ENCODE measurements around the gene SPPL2B. TPM values are rescaled to one million over a fixed set of nuclear protein-coding genes. Genes with fewer than 3 reads are reported as not detected.
A peak's percentile ranks its signal among the peaks of the same experiment; 100 is the strongest.
"Not testable (repeated sequence)": the region's sequence is repeated elsewhere in the genome, so short reads cannot be mapped to it uniquely, and the experiment has no call there.

The SPPL2B gene, protein sequence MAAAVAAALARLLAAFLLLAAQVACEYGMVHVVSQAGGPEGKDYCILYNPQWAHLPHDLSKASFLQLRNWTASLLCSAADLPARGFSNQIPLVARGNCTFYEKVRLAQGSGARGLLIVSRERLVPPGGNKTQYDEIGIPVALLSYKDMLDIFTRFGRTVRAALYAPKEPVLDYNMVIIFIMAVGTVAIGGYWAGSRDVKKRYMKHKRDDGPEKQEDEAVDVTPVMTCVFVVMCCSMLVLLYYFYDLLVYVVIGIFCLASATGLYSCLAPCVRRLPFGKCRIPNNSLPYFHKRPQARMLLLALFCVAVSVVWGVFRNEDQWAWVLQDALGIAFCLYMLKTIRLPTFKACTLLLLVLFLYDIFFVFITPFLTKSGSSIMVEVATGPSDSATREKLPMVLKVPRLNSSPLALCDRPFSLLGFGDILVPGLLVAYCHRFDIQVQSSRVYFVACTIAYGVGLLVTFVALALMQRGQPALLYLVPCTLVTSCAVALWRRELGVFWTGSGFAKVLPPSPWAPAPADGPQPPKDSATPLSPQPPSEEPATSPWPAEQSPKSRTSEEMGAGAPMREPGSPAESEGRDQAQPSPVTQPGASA
- 10 to 100 TPM; 73.5 to 80.7 TPM for total RNA-seq

DNA sequence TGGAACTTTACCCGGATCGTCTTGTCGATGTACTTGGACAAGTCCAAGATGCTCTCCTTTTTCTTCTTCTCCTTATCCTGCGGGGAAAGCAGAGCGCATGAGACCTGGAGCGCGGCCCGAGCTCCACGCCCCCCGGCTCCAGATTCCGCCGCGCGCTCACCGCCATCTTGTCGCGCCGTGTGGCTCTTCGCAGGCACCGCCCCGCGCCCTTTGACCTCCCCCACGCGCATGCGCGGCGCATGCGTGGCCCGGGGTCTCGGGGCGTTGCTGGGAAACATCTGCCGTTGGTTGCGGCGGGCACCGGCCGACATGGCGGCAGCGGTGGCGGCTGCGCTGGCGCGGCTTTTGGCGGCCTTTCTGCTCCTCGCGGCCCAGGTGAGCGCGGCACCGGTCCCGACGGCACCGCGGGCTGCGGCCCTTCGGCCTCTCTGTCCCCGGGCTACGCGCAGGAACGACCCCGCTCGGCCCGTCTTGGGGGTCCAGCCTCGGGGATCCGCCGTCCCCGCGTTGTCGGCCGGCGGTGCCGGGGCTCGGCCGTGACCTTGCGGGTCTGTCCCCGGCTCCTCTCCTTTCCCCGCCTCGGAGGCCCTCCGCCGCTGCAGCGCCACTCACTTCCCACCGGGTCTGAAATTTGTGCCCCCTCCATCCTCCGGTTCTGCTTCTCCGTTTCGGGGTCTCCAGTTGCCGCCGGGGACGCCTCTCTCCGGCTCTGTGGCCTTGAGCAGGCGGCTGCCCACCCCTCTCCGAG is at the start of gene SPPL2B, which contains the start of gene LSM7:
TSS of gene SPPL2B (plus strand) at position 284 of the 748 bp plus-strand sequence. CDS start at position 310, 26 bp downstream.
TSS of gene LSM7 (minus strand) at position 186 of the 748 bp plus-strand sequence. CDS start at position 166, 20 bp downstream.
- H3K4me3 Mint-ChIP-seq = peak within 1 kb of the TSS; percentile 96
- no peaks in the 10 kb centered on the region for H3K9me3 Mint-ChIP-seq (ENCODE audit: insufficient read depth)
- ATAC-seq (peak; percentile 63), DNase-seq (peak; percentile 93)
- peaks cover 73% of the 10 kb centered on the region for H3K4me1 Mint-ChIP-seq (ENCODE audit: low read depth)
- CTCF ChIA-PET = interaction anchor here (0.6 to 3.7 kb wide), 8 partner anchors 12 to 464 kb away, joined by 3 to 9 read pairs (median 4); no protein-coding TSS in a partner anchor
- peaks cover 38% of the 10 kb centered on the region for H3K36me3 Mint-ChIP-seq (ENCODE audit: low read depth)
- POLR2A ChIA-PET = interaction anchor here (0.6 to 1.6 kb wide), 11 partner anchors 13 to 291 kb away, joined by 3 to 10 read pairs (median 4); partner anchors contain the start of genes GADD45B and LINGO3
- peak within 1 kb of the TSS; percentile 99 for H3K27ac Mint-ChIP-seq
- no peaks in the 10 kb centered on the region for H3K27me3 Mint-ChIP-seq (ENCODE audit: low read depth)

DNA sequence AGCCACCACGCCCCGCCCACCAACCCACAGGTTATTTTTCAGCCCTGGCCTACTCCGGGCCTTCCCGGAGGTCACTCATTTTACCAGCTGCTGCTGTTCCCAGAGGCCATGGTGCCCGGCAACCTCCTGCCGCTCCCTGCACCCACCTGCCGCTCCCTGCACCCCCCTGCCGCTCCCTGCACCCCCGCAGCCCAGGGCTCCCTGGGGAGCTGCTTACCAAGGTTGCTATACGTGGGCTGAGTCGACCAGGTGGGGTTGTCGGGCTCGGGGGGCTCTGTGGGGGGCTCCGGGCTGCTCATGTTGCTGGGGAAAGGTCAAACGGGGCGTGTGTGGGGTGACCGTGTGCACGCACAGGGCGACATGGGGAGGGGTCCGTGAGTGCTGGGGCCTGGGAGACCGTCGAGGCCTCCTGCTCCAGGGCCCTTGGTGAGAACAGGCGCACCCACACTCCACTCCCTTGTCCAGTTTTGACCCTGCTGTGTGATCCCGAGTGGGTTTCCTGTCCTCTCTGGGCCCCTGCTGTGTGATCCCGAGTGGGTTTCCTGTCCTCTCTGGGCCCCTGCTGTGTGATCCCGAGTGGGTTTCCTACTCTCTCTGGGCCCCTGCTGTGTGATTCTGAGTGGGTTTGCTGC is 47.7 kb upstream of the SPPL2B start:
- H3K36me3 Mint-ChIP-seq (ENCODE audit: low read depth) = peaks cover 4% of the 10 kb centered on the region
- H3K4me1 Mint-ChIP-seq (ENCODE audit: low read depth) = peaks cover 22% of the 10 kb centered on the region
- ChIA-PET POLR2A (no interaction called here), CTCF (interaction anchor here (0.7 kb wide), 1 partner anchor 21 kb away, joined by 5 read pairs; no protein-coding TSS in a partner anchor)
- DNase-seq (no peak), ATAC-seq (no peak)
- no peak overlapping the region for H3K27ac Mint-ChIP-seq
- H3K27me3 Mint-ChIP-seq (ENCODE audit: low read depth) = no peaks in the 10 kb centered on the region
- H3K9me3 Mint-ChIP-seq (ENCODE audit: insufficient read depth) = no peaks in the 10 kb centered on the region
- no peak overlapping the region for H3K4me3 Mint-ChIP-seq

DNA sequence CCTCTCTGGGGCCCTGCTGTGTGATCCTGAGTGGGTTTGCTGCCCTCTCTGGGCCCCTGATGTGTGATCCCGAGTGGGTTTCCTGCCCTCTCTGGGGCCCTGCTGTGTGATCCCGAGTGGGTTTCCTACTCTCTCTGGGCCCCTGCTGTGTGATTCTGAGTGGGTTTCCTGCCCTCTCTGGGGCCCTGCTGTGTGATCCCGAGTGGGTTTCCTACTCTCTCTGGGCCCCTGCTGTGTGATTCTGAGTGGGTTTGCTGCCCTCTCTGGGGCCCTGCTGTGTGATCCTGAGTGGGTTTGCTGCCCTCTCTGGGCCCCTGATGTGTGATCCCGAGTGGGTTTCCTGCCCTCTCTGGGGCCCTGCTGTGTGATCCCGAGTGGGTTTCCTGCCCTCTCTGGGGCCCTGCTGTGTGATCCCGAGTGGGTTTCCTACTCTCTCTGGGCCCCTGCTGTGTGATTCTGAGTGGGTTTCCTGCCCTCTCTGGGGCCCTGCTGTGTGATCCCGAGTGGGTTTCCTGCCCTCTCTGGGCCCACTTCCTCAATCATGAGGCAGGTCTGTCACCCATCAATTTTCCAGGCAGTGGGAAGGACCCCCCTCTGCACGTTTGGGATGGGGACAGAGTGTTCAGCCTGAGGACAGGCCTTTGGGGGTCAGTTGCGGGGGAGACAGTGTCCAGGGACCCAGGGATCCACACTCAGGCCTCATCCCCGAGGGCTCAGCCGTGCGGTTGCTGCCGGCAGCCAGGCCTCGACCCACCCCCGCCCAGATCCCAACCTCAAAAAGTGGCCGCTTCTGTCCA is 47.0 kb upstream of the SPPL2B start:
- H3K9me3 Mint-ChIP-seq (ENCODE audit: insufficient read depth); POLR2A ChIA-PET; DNase-seq; H3K36me3 Mint-ChIP-seq (ENCODE audit: low read depth); ATAC-seq; H3K27me3 Mint-ChIP-seq (ENCODE audit: low read depth): not testable (repeated sequence)
- H3K4me1 Mint-ChIP-seq (ENCODE audit: low read depth) = peaks cover 22% of the 10 kb centered on the region
- CTCF ChIA-PET = interaction anchor here (0.7 to 1.0 kb wide), 2 partner anchors 22 to 46 kb away, joined by 3 to 5 read pairs; partner anchors contain the start of gene PLEKHJ1
- H3K4me3 Mint-ChIP-seq = peak overlapping the region; percentile 66
- H3K27ac Mint-ChIP-seq = peak overlapping the region; percentile 57

DNA sequence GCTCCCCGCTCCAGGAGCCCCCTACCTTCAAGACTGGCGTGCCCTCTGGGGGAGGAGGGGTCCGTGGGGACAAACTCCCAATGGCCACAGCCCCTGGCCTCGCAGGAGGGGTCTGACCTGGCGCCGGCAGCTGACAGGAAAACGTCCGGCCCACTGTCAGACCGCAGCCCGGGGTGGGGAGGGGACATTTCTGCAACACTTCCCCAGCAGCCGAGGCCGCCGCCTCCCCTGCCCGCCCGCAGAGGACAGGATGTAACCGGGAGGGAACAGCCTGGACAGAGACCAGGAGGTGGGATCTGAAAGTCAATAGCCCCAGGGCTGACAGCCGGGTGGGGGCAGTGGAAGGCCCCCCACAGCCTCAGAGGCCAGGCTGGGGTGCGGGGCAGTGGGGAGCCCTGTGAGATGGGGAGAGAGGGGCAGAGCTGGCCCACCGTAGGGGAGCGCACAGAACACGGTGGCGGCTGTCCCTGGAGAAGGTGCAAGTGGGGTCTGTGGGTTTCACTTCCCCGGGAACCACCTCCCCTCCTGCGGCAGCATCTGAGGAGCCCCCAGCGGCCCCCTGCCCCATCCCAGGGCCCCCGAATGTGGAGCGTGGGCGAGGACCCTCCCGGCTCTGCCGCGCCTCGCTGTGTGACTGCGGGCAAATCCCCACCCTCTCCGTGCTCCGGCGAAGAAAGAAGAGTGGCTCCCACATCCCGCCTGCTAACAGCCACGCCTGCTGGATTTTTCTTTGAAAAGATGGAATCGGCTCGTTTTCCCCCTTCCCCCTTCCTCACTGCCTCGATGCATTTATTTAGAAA is 46.2 kb upstream of the SPPL2B start, which contains the start of gene PEAK3:
TSS of gene PEAK3 (minus strand) at position 114 of the 800 bp plus-strand sequence. CDS start 1,244 bp downstream, outside the sequence.
- peak within 1 kb of the TSS; percentile 74 for H3K27ac Mint-ChIP-seq
- DNase-seq (peak; percentile 71), ATAC-seq (peak; percentile 57)
- H3K36me3 Mint-ChIP-seq (ENCODE audit: low read depth) = peaks cover under 1% of the 10 kb centered on the region
- no peaks in the 10 kb centered on the region for H3K27me3 Mint-ChIP-seq (ENCODE audit: low read depth)
- ChIA-PET CTCF (interaction anchor here (1.0 kb wide), 1 partner anchor 47 kb away, joined by 3 read pairs; the partner anchor contains the start of gene PLEKHJ1), POLR2A (interaction anchor here (0.9 kb wide), 1 partner anchor 11 kb away, joined by 3 read pairs; no protein-coding TSS in a partner anchor)
- no peaks in the 10 kb centered on the region for H3K9me3 Mint-ChIP-seq (ENCODE audit: insufficient read depth)
- peaks cover 20% of the 10 kb centered on the region for H3K4me1 Mint-ChIP-seq (ENCODE audit: low read depth)
- peak within 1 kb of the TSS; percentile 66 for H3K4me3 Mint-ChIP-seq

DNA sequence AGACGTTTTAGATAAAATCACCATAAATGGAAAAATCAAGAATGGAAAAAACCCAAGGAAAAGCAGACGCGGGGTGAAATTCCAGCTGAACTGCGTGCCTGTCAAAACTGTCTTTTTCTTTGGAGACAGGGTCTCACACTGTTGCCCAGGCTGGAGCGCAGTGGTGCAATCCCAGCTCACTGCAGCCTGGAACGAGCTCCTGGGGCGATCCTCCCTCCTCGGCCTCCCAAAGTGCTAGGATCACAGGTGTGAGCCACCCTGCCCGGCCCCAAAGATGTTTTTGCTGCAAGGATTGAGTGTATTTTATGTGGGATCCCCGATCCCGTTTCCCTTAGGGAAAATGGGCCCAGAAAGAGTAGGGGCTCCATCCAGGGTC is 45.6 kb upstream of the SPPL2B start:
- ChIA-PET POLR2A (interaction anchor here (0.9 kb wide), 1 partner anchor 11 kb away, joined by 3 read pairs; no protein-coding TSS in a partner anchor), CTCF (no interaction called here)
- Mint-ChIP-seq H3K9me3 (ENCODE audit: insufficient read depth) (no peaks in the 10 kb centered on the region), H3K36me3 (ENCODE audit: low read depth) (no peaks in the 10 kb centered on the region), H3K4me3 (peak overlapping the region; percentile 40), H3K27me3 (ENCODE audit: low read depth) (no peaks in the 10 kb centered on the region), H3K27ac (no peak overlapping the region), H3K4me1 (ENCODE audit: low read depth) (peaks cover 22% of the 10 kb centered on the region)
- DNase-seq = no peak
- ATAC-seq = no peak

DNA sequence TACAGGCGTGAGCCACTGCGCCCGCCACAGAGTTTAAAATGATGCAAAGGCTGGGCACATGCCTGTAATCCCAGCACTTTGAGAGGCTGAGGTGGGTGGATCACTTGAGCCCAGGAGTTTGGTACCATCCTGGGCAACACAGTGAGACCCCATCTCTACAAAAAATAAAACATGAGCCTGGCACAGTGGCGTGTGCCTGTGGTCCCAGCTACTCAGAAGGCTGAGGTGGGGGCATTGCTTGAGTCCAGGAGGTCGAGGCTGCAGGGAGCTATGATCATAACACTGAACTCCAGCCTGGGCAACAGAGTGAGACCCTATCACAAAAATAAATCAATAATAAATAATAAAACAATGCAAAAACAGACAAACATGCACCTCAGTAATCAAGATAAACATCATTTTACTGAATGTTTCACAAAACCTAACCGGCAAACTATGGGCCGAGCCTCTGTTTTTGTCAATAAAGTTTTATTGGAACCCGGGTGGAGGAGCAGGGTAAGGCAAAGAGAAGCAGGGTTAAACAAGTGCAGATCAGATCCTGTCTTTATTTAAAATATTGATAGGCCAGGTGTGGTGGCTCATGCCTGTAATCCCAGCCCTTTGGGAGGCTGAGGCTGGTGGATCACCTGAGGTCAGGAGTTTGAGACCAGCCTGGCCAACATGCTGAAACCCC is 44.5 kb upstream of the SPPL2B start:
- POLR2A ChIA-PET = interaction anchor here (0.6 kb wide), 1 partner anchor 36 kb away, joined by 3 read pairs; no protein-coding TSS in a partner anchor
- CTCF ChIA-PET = interaction anchor here (1.4 kb wide), 1 partner anchor 10 kb away, joined by 4 read pairs; no protein-coding TSS in a partner anchor
- no peak for ATAC-seq

DNA sequence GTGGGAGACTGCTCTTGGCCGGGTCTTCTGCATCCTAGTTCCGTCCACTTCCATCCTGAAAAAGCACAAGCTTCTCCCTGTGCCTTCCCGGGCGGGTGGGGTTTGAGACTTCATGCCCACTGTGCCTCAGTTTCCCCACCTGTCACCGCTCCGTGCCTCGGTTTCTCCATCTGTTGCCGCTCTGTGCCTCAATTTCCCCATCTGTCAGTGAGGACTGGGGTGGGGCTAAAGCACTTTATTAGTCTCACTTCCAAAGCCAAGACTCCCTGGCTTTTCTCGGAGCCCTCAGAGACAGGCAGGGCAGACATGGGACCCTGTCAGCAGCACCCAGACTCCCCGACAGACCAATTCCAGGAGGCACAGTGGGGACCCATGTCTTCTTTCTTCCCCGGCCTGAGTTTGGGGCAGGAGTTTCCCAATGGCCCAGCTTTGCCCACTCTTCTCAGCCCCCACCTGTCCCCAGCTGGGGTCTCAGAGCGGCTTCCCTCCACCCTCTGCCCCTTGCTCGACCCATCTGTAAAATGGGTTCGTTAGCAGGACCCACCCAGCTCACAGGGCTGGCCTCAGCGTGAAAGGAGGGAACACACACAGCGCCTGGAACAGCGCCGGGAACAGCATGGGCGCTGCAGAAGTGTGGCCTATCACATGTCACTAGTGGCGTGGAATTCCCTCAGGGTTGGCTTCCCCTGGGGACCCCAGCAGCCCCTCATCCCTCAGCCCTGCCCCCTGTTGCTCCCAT is 41.9 kb upstream of the SPPL2B start:
- H3K4me1 Mint-ChIP-seq (ENCODE audit: low read depth) = peaks cover 44% of the 10 kb centered on the region
- H3K27ac Mint-ChIP-seq = no peak overlapping the region
- no peak for ATAC-seq
- ChIA-PET CTCF (no interaction called here), POLR2A (interaction anchor here (0.7 to 1.2 kb wide), 3 partner anchors 10 to 16 kb away, joined by 3 to 6 read pairs (median 3); no protein-coding TSS in a partner anchor)
- H3K36me3 Mint-ChIP-seq (ENCODE audit: low read depth) = peaks cover 5% of the 10 kb centered on the region
- no peaks in the 10 kb centered on the region for H3K9me3 Mint-ChIP-seq (ENCODE audit: insufficient read depth)
- H3K27me3 Mint-ChIP-seq (ENCODE audit: low read depth) = peaks cover 5% of the 10 kb centered on the region
- H3K4me3 Mint-ChIP-seq = no peak overlapping the region
- DNase-seq = no peak

More for the DNA sequence above, 44.5 kb upstream of the SPPL2B start:
- H3K27ac Mint-ChIP-seq = no peak overlapping the region
- no peaks in the 10 kb centered on the region for H3K9me3 Mint-ChIP-seq (ENCODE audit: insufficient read depth)
- H3K36me3 Mint-ChIP-seq (ENCODE audit: low read depth) = no peaks in the 10 kb centered on the region
- H3K4me3 Mint-ChIP-seq = no peak overlapping the region
- H3K4me1 Mint-ChIP-seq (ENCODE audit: low read depth) = peaks cover 32% of the 10 kb centered on the region
- H3K27me3 Mint-ChIP-seq (ENCODE audit: low read depth) = peaks cover 2% of the 10 kb centered on the region
- DNase-seq = no peak

DNA sequence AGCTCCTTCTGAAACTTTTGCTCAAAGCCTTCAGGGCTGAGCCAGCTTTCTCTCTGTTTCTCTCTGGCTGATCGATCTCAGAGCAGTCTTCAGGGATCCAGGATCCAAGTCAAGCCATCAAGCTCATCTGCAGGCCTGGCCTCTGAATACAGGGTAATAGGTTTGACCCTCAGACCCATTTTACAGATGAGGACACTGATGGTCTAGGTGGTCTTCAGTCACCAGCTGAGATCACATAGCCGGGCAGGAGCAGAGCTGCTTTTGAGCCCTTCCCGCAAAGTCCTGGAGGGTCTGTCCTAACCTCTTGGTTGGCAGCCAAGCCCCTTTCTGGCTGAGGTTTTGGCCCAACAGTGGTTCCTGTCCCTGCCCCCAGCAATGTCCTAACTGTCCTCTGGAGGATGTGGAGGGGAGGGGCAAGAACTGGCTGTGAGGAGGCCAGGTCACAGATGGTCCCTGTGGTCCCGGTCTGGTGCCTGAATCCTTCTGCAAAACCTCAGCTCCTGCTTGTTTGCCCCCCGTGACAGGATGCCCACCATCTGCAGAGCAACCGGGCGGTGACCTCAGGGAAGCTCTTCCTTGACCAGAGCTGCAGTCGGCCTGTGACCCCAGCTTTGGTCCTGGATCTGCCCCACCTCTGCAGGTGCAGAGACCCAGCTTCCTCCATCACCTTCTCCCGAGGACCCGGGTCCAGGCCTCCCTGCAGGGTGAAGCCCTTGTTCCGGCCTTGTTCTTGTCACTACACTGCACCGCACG is 40.7 kb upstream of the SPPL2B start:
- H3K27ac Mint-ChIP-seq = peak overlapping the region; percentile 97
- ChIA-PET POLR2A (interaction anchor here (0.5 to 1.2 kb wide), 4 partner anchors 11 to 496 kb away, joined by 3 to 6 read pairs (median 3); partner anchors contain the start of gene SGTA), CTCF (interaction anchor here (1.3 to 2.5 kb wide), 2 partner anchors 14 to 40 kb away, joined by 4 to 15 read pairs; partner anchors contain the start of genes LSM7 and SPPL2B)
- H3K36me3 Mint-ChIP-seq (ENCODE audit: low read depth) = peaks cover 10% of the 10 kb centered on the region
- H3K27me3 Mint-ChIP-seq (ENCODE audit: low read depth) = peaks cover 5% of the 10 kb centered on the region
- peaks cover 35% of the 10 kb centered on the region for H3K4me1 Mint-ChIP-seq (ENCODE audit: low read depth)
- DNase-seq (no peak), ATAC-seq (no peak)
- H3K4me3 Mint-ChIP-seq = no peak overlapping the region
- H3K9me3 Mint-ChIP-seq (ENCODE audit: insufficient read depth) = no peaks in the 10 kb centered on the region
